Fibroblast of villous mesenchyme (primary cell): ENCODE results near the gene FGD4. TPM values are rescaled to one million over a fixed set of nuclear protein-coding genes. Genes with fewer than 3 reads are reported as not detected.

ENCODE experiments used
- DNase-seq: peaks from one replicate; pipeline ENCODE4 v3.0.0-alpha.2; 2010; ENCODE audit warnings: low read depth
- H3K4me3 ChIP-seq: 2 replicates; pipeline ENCODE4 v1.5.1; 2011; ENCODE audit warnings: low read depth, mild to moderate bottlenecking, low read length
- CTCF ChIP-seq: IDR thresholded peaks from 2 replicates; pipeline ENCODE4 v1.5.1; 2012; ENCODE audit warnings: low read depth, mild to moderate bottlenecking, low read length; ENCODE audit not compliant: insufficient read depth
- total RNA-seq: library from RNA; depleted of rRNA; stranded (reverse); fragments of >200 nt; gene quantifications from 2 replicates; pipeline ENCODE4 v1.2.3, GENCODE V29; 2012

FGD4 gene
- total RNA-seq, 1 donor, result 4.7 TPM

GRCh38 chr12:32471591-32472001, 72.2 kb downstream of the FGD4 start:
- peak; percentile 66 for DNase-seq

DNA sequence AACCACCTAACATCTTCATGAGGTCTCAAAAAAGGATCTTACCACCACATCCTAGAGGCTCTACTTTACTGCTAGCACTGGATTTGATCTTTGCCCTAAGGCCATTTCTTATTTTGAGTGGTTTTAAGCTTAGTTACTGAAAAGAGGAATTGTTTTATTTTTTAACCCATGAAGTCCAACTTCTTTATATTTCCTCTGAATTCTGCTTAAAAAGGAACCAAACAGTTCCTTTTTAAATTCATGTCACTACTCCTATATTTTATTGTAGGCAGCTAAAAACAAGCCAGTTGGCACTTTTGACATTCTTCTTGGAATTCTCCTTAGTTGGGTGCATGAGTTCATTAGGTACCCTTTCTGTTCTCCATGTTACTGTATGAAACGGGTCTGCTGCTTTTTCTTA, 76.4 kb downstream of the FGD4 start:
- no peak for DNase-seq
- TF ChIP-seq CTCF, result no peak
- no peak overlapping the region for H3K4me3 ChIP-seq

More at GRCh38 chr12:32471591-32472001, 72.2 kb downstream of the FGD4 start:
- no peak overlapping the region for H3K4me3 ChIP-seq
- TF ChIP-seq CTCF, result no peak

- DNase-seq, result no peak
- no peak overlapping the region for H3K4me3 ChIP-seq
- TF ChIP-seq CTCF, result no peak
Observed at GRCh38 chr12:32476446-32476845, 77.1 kb downstream of the FGD4 start.

DNA sequence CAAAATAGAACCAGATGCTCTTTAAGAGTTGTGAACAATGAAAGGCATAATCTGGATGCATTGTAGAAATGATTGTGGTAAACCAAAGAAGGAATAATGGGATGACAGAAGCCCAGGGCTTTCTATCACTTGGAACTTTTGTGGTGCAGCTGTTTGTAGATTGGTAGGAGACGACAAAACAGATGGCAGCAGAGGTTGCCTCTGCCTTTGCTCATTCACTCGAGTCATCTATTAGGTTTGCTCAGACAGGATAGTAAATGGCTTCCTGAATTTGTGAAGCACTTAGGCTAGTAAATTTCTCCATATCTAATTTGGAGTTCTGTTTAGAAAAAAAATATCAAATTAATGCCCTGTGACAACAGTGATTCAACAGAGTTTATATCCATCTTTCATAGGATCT, 78.4 kb downstream of the FGD4 start:
- TF ChIP-seq CTCF, result no peak
- H3K4me3 ChIP-seq, result no peak overlapping the region
- no peak for DNase-seq

- no peak overlapping the region for H3K4me3 ChIP-seq
- no peak for DNase-seq
- no peak for TF ChIP-seq CTCF
Observed at GRCh38 chr12:32478166-32478565, 78.8 kb downstream of the FGD4 start.

DNA sequence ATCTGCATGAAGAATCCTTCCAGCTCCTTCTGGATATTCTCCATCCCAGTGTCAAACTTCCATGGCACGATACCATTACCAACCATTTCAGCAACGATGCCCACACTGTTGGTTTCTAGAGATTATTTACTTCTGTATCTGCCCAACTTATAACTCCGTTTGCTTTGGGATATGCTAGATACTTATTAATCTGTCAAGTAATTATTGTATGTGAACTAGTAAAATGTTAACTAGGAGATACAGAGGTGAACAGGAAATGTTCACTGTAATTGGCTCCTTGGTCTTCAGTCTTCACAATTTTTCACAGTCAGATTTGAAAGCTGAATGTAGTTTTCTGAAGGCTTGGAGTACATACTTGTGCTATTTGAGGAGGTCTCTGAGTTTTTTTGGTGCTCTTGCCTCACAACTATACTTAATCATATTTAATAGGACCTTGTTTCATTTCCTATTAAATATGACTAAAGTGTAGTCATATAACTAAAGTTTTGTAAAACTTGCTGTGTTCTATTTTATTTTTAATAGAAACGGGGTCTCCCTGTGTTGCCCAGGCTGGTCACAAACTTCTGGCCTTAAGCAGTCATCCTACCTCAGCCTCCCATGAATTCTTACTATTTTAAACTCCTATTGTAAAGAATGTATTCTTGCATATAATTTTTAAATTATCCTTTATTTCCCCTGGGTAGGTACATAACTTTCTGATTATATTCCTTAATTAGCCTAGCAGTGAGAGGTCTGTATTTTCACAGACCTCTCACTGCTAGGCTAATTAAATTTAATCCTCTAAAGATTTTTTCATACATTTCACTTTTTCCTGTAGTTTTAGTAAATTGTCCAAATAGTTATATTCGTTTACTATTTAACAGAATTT, 79.7 kb downstream of the FGD4 start:
- H3K4me3 ChIP-seq, result no peak overlapping the region
- no peak for DNase-seq
- no peak for TF ChIP-seq CTCF
